ENCODE results near the gene LPGAT1. TPM values are rescaled to one million over a fixed set of nuclear protein-coding genes. Genes with fewer than 3 reads are reported as not detected.

LPGAT1 gene
- total RNA-seq, 1 experiment from 2014 or later = 37.5 TPM

DNA sequence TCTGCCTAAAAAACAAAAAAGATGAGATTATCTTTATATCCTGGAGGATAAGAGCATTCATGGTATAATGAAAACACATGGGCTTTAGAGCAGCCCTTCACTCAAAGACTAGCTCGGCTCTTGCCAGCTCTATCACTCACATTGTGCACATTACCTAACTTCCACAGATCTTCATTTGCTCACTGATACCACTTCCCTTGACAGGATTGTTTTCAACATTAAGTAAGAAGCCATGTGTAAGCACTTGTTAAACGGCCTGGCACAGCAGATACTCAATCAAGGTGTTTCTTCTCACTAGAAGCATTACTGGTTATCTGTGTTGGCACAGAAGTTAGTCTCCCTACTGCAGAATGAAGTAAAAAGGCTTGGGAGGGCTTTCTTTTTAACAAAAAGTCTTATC, 18.7 kb downstream of the LPGAT1 start:
- Histone ChIP-seq H3K27ac (ENCODE audit: low read depth, low read length, poor library complexity, severe bottlenecking) (no peak overlapping the region), H3K9me3 (ENCODE audit: low read depth, low read length, poor library complexity, severe bottlenecking) (peaks cover 3% of the 10 kb centered on the region), H3K27me3 (replicated peaks; ENCODE audit: insufficient read depth, low read depth, low read length, poor library complexity) (no peaks in the 10 kb centered on the region), H3K4me3 (ENCODE audit: low read depth, low read length, poor library complexity, severe bottlenecking) (no peak overlapping the region), H3K36me3 (ENCODE audit: insufficient read depth, low read length, poor library complexity, severe bottlenecking) (peaks cover 4% of the 10 kb centered on the region), H3K4me1 (ENCODE audit: insufficient read depth, low read length, poor library complexity, severe bottlenecking) (no peaks in the 10 kb centered on the region)
- DNase-seq (ENCODE audit: low spot score) = no peak
- POLR2A ChIA-PET (ENCODE audit: low non-redundant PET) = no interaction called here
- CTCF ChIA-PET = no interaction called here
- TF ChIP-seq EZH2 (IDR thresholded peaks at IDR 0.05; ENCODE audit: borderline replicate concordance, low read depth, low read length, poor library complexity, severe bottlenecking) (no peak), CTCF (conservative IDR thresholded peaks at IDR 0.05; ENCODE audit: low read depth, low read length) (no peak)
- BruUV-seq (replicated peaks) = no TSS peak
- intact Hi-C loops (cut with micrococcal nuclease; ENCODE audit: unreplicated experiment) = no loop called here

DNA sequence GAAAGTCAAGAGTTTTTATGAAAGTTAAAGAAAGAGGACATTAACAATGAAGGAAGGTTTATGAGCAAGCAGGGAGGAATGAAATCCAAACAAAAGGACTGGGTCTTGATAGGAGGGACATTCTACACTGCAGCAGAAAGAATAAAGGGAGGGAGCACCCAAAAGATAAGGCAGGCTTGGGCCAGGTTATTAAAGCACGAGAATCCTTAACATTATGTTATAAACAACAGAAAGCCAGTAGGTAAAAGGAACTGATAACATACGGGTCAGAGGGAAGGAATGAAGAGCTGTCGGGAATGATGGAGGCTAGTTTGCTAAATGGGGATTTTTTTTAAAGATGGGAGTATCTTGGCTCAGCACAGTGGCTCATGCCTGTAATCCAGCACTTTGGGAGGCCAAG, 19.4 kb downstream of the LPGAT1 start:
- peaks cover 3% of the 10 kb centered on the region for H3K9me3 ChIP-seq (ENCODE audit: low read depth, low read length, poor library complexity, severe bottlenecking)
- intact Hi-C loops (cut with micrococcal nuclease; ENCODE audit: unreplicated experiment) = no loop called here
- POLR2A ChIA-PET (ENCODE audit: low non-redundant PET) = no interaction called here
- H3K4me1 ChIP-seq (ENCODE audit: insufficient read depth, low read length, poor library complexity, severe bottlenecking) = no peaks in the 10 kb centered on the region
- H3K27ac ChIP-seq (ENCODE audit: low read depth, low read length, poor library complexity, severe bottlenecking) = no peak overlapping the region
- CTCF ChIA-PET = no interaction called here
- TF ChIP-seq CTCF (conservative IDR thresholded peaks at IDR 0.05; ENCODE audit: low read depth, low read length) (no peak), EZH2 (IDR thresholded peaks at IDR 0.05; ENCODE audit: borderline replicate concordance, low read depth, low read length, poor library complexity, severe bottlenecking) (no peak)
- no peak for DNase-seq (ENCODE audit: low spot score)
- H3K36me3 ChIP-seq (ENCODE audit: insufficient read depth, low read length, poor library complexity, severe bottlenecking) = peaks cover 4% of the 10 kb centered on the region
- H3K4me3 ChIP-seq (ENCODE audit: low read depth, low read length, poor library complexity, severe bottlenecking) = no peak overlapping the region
- H3K27me3 ChIP-seq (replicated peaks; ENCODE audit: insufficient read depth, low read depth, low read length, poor library complexity) = no peaks in the 10 kb centered on the region
- no TSS peak for BruUV-seq (replicated peaks)

DNA sequence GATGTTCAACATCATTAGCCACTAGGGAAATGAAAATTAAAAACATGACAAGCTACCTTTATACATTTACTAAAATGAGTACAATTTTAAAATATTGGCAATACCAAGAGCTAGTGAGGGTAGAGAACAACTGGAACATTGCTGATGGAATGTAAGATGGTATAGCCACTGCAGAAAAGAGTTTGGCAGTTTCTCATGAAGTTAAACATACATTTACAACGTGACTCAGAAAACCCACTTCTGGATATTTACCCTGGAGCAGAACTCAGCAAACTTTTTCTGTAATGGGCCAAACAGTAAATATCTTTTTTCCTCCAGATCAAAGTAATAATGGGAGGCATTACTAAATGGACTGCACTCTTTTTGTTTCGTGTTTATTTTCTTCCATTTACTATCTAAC, 22.1 kb downstream of the LPGAT1 start:
- Histone ChIP-seq H3K4me1 (ENCODE audit: insufficient read depth, low read length, poor library complexity, severe bottlenecking) (no peaks in the 10 kb centered on the region), H3K27me3 (replicated peaks; ENCODE audit: insufficient read depth, low read depth, low read length, poor library complexity) (no peaks in the 10 kb centered on the region), H3K4me3 (ENCODE audit: low read depth, low read length, poor library complexity, severe bottlenecking) (no peak overlapping the region), H3K9me3 (ENCODE audit: low read depth, low read length, poor library complexity, severe bottlenecking) (peaks cover 3% of the 10 kb centered on the region), H3K36me3 (ENCODE audit: insufficient read depth, low read length, poor library complexity, severe bottlenecking) (peaks cover 4% of the 10 kb centered on the region), H3K27ac (ENCODE audit: low read depth, low read length, poor library complexity, severe bottlenecking) (no peak overlapping the region)
- no TSS peak for BruUV-seq (replicated peaks)
- no peak for DNase-seq (ENCODE audit: low spot score)
- intact Hi-C loops (cut with micrococcal nuclease; ENCODE audit: unreplicated experiment) = no loop called here
- TF ChIP-seq EZH2 (IDR thresholded peaks at IDR 0.05; ENCODE audit: borderline replicate concordance, low read depth, low read length, poor library complexity, severe bottlenecking) (no peak), CTCF (conservative IDR thresholded peaks at IDR 0.05; ENCODE audit: low read depth, low read length) (no peak)
- POLR2A ChIA-PET (ENCODE audit: low non-redundant PET) = no interaction called here
- CTCF ChIA-PET = no interaction called here

Measured in A673 (cell line).